ENCODE results near the gene SIGLEC1.

SIGLEC1 gene

GRCh38 chr20:3694864-3695263 is 17.5 kb downstream of the SIGLEC1 start:
- H3K9ac ChIP-seq (ENCODE audit: low read length) = no peak overlapping the region
- no peaks in the 10 kb centered on the region for H4K20me1 ChIP-seq (ENCODE audit: insufficient read depth, low read length)
- no peaks in the 10 kb centered on the region for H3K9me3 ChIP-seq (ENCODE audit: insufficient read depth, low read length)
- no peaks in the 10 kb centered on the region for H3K36me3 ChIP-seq (replicated peaks; ENCODE audit: low read depth, low read length)
- no peaks in the 10 kb centered on the region for H3K27me3 ChIP-seq (ENCODE audit: low read depth, low read length)
- H3K27ac ChIP-seq (ENCODE audit: low read length) = no peak overlapping the region
- H3K4me1 ChIP-seq (ENCODE audit: low read length) = no peaks in the 10 kb centered on the region
- H3K4me2 ChIP-seq (ENCODE audit: low read length) = no peak overlapping the region
- no peak overlapping the region for H3K4me3 ChIP-seq (ENCODE audit: low read length)
- no peak for TF ChIP-seq EZH2phosphoT487 (IDR thresholded peaks at IDR 0.05; ENCODE audit: low read depth)
- TF ChIP-seq, protein P1, sequence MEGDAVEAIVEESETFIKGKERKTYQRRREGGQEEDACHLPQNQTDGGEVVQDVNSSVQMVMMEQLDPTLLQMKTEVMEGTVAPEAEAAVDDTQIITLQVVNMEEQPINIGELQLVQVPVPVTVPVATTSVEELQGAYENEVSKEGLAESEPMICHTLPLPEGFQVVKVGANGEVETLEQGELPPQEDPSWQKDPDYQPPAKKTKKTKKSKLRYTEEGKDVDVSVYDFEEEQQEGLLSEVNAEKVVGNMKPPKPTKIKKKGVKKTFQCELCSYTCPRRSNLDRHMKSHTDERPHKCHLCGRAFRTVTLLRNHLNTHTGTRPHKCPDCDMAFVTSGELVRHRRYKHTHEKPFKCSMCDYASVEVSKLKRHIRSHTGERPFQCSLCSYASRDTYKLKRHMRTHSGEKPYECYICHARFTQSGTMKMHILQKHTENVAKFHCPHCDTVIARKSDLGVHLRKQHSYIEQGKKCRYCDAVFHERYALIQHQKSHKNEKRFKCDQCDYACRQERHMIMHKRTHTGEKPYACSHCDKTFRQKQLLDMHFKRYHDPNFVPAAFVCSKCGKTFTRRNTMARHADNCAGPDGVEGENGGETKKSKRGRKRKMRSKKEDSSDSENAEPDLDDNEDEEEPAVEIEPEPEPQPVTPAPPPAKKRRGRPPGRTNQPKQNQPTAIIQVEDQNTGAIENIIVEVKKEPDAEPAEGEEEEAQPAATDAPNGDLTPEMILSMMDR (IDR thresholded peaks at IDR 0.05; ENCODE audit: low read depth, low read length) = no peak
- no peak overlapping the region for H2AFZ ChIP-seq (ENCODE audit: low read depth, low read length)
- no peaks in the 10 kb centered on the region for H3K79me2 ChIP-seq (ENCODE audit: low read length)

DNA sequence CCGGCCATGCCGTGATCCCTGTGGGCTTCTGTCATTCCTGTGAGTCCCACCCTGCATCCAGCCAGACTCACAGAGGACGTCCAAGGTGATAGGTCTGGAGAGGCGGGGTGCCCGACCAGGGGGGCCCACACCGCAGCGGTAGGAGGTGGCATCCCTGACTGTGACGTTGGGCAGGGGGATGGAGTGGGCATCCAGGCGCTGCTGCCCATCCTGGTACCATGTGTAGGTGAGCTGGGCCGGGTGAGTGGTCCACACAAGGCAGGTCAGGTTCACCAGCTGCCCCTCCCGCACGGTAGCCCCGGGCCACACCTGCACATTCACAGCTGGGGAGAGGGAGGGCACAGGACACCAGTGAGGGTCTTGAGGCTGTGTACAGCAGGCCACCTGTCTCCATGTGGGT is 19.0 kb downstream of the SIGLEC1 start:
- Histone ChIP-seq H2AFZ (ENCODE audit: low read depth, low read length) (no peak overlapping the region), H4K20me1 (ENCODE audit: insufficient read depth, low read length) (no peaks in the 10 kb centered on the region), H3K79me2 (ENCODE audit: low read length) (no peaks in the 10 kb centered on the region), H3K9me3 (ENCODE audit: insufficient read depth, low read length) (no peaks in the 10 kb centered on the region), H3K4me3 (ENCODE audit: low read length) (no peak overlapping the region), H3K4me2 (ENCODE audit: low read length) (no peak overlapping the region), H3K27ac (ENCODE audit: low read length) (no peak overlapping the region), H3K27me3 (ENCODE audit: low read depth, low read length) (no peaks in the 10 kb centered on the region), H3K9ac (ENCODE audit: low read length) (no peak overlapping the region), H3K36me3 (replicated peaks; ENCODE audit: low read depth, low read length) (no peaks in the 10 kb centered on the region), H3K4me1 (ENCODE audit: low read length) (peaks cover 2% of the 10 kb centered on the region; the same call in 1 of the 2 replicates)
- TF ChIP-seq, protein P1 (IDR thresholded peaks at IDR 0.05; ENCODE audit: low read depth, low read length) = no peak
- no peak for TF ChIP-seq EZH2phosphoT487 (IDR thresholded peaks at IDR 0.05; ENCODE audit: low read depth)

- Histone ChIP-seq H3K4me1 (ENCODE audit: low read length) (peaks cover 3% of the 10 kb centered on the region; the same call in 1 of the 2 replicates), H3K36me3 (replicated peaks; ENCODE audit: low read depth, low read length) (no peaks in the 10 kb centered on the region), H3K27ac (ENCODE audit: low read length) (no peak overlapping the region), H3K9me3 (ENCODE audit: insufficient read depth, low read length) (no peaks in the 10 kb centered on the region), H2AFZ (ENCODE audit: low read depth, low read length) (no peak overlapping the region), H3K79me2 (ENCODE audit: low read length) (no peaks in the 10 kb centered on the region), H3K27me3 (ENCODE audit: low read depth, low read length) (no peaks in the 10 kb centered on the region), H3K9ac (ENCODE audit: low read length) (no peak overlapping the region), H3K4me3 (ENCODE audit: low read length) (no peak overlapping the region), H3K4me2 (ENCODE audit: low read length) (no peak overlapping the region), H4K20me1 (ENCODE audit: insufficient read depth, low read length) (no peaks in the 10 kb centered on the region)
- no peak for TF ChIP-seq EZH2phosphoT487 (IDR thresholded peaks at IDR 0.05; ENCODE audit: low read depth)
- TF ChIP-seq, protein P1 (IDR thresholded peaks at IDR 0.05; ENCODE audit: low read depth, low read length) = no peak
These were observed 19.6 kb downstream of the SIGLEC1 start for GRCh38 chr20:3692706-3693294.

DNA sequence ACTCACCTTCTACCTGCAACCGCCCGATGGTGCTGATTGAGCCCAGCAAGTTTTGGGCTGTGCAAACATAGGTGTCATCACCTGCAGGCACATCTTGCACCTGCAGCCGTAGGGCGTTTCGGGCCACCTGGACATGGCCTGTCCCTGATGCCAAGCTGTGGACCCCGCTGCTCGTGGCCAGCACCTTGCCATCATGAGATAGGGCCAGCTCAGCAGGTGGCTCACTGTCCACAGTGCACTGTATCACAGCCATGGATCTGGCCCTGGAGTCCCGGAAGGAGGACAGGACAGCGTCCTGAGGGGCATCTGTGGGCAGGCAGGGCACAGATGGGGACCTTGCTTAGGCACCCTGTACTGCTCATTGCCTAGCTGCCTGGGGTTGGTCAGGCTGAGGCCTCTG is 20.5 kb downstream of the SIGLEC1 start:
- Histone ChIP-seq H3K27me3 (ENCODE audit: low read depth, low read length) (no peaks in the 10 kb centered on the region), H3K4me2 (ENCODE audit: low read length) (no peak overlapping the region), H3K27ac (ENCODE audit: low read length) (no peak overlapping the region), H4K20me1 (ENCODE audit: insufficient read depth, low read length) (no peaks in the 10 kb centered on the region), H3K9me3 (ENCODE audit: insufficient read depth, low read length) (no peaks in the 10 kb centered on the region), H3K79me2 (ENCODE audit: low read length) (no peaks in the 10 kb centered on the region), H3K4me1 (ENCODE audit: low read length) (peaks cover 3% of the 10 kb centered on the region; the same call in 1 of the 2 replicates), H3K9ac (ENCODE audit: low read length) (no peak overlapping the region), H3K4me3 (ENCODE audit: low read length) (no peak overlapping the region), H3K36me3 (replicated peaks; ENCODE audit: low read depth, low read length) (no peaks in the 10 kb centered on the region), H2AFZ (ENCODE audit: low read depth, low read length) (no peak overlapping the region)
- TF ChIP-seq, protein P1 (IDR thresholded peaks at IDR 0.05; ENCODE audit: low read depth, low read length) = no peak
- TF ChIP-seq EZH2phosphoT487 (IDR thresholded peaks at IDR 0.05; ENCODE audit: low read depth) = no peak
